K562 (cell line): ENCODE measurements around the gene NDFIP2. TPM values are rescaled to one million over a fixed set of nuclear protein-coding genes. Genes with fewer than 3 reads are reported as not detected.

Experiments
- ATAC-seq: fragments of 200-7000 bp; cut with Tn5 transposase; 3 replicates; pipeline ENCODE4 v1.9.1; 2020; ENCODE audit warnings: moderate library complexity
- BruUV-seq: library from RNA; stranded (reverse); fragments of 400-500 nt; replicated peaks from 2 replicates; lab custom pipeline; 2021; lab: Mats Ljungman, UMichigan
- CTCF ChIA-PET: fragments of 300-600 bp; formaldehyde crosslinking; extraction: SDS; loops from one replicate; lab custom pipeline; 2021; ENCODE audit warnings: low intra/inter-chr PET ratio; lab: Yijun Ruan, JAX
- POLR2A ChIA-PET: fragments of 300-600, 350-650 bp; sonication (Branson Sonifier 250); formaldehyde crosslinking; extraction: SDS; loops from one replicate; lab custom pipeline; 2021; ENCODE audit warnings: antibody characterized with exemption, inconsistent platforms; lab: Yijun Ruan, JAX
- DNase-seq, 4 experiments: peaks; one replicate each; pipeline versions ENCODE4 v3.0.0 to v3.0.0-alpha.2; 2011 to 2018; ENCODE audit warnings: low spot score in 3 of 4, mixed read lengths in 3 of 4; ENCODE audit errors: extremely low read depth in 1 of 4
- FAIRE-seq: peaks from 2 replicates; lab custom pipeline; 2011; peaks lifted over from hg19 to GRCh38; lab: Jason Lieb, UNC
- H2AFZ ChIP-seq: 2 replicates; pipeline ENCODE4 v1.6.0; 2011; ENCODE audit warnings: low read depth, low read length, control low read depth, inconsistent platforms
- H3K27ac ChIP-seq: fragments of 200-600 bp; 3 replicates; pipeline ENCODE4 v1.8.0; 2011; ENCODE audit warnings: low read depth, mild to moderate bottlenecking, control low read depth, inconsistent platforms, low read length, moderate library complexity, mixed read lengths; ENCODE audit errors: extremely low read depth
- H3K27me3 ChIP-seq, 2 experiments: fragments of 300-600 bp in 1 of 2; 2 replicates in 1 of 2; 3 replicates in 1 of 2; pipeline versions ENCODE4 v1.6.0 to v1.8.0; 2011; ENCODE audit warnings: inconsistent platforms in 2 of 2, low read length in 2 of 2, mild to moderate bottlenecking in 1 of 2, mixed read lengths in 1 of 2, moderate library complexity in 1 of 2; ENCODE audit not compliant: control insufficient read depth in 2 of 2, insufficient read depth in 2 of 2
- H3K36me3 ChIP-seq: fragments of 300-600 bp; 3 replicates; pipeline ENCODE4 v1.8.0; 2011; ENCODE audit warnings: mild to moderate bottlenecking, low read length, inconsistent platforms; ENCODE audit not compliant: control insufficient read depth, insufficient read depth
- H3K4me1 ChIP-seq, 2 experiments: fragments of 200-600 bp in 1 of 2; replicated peaks in 1 of 2; 2 replicates in 1 of 2; 3 replicates in 1 of 2; pipeline versions ENCODE4 v1.5.1 to v1.8.0; 2011; ENCODE audit warnings: inconsistent platforms in 2 of 2, low read length in 2 of 2, mild to moderate bottlenecking in 1 of 2, mixed read lengths in 1 of 2, moderate library complexity in 1 of 2; ENCODE audit not compliant: control insufficient read depth in 2 of 2, insufficient read depth in 2 of 2
- H3K4me2 ChIP-seq: 2 replicates; pipeline ENCODE4 v1.6.1; 2011; ENCODE audit warnings: low read length, control low read depth, inconsistent platforms, mixed read lengths; ENCODE audit not compliant: insufficient read depth
- H3K4me3 ChIP-seq: fragments of 200-600 bp; sonication (generic), shearing (Covaris generic); 2 replicates; pipeline ENCODE4 v1.5.1; 2016; ENCODE audit warnings: control low read depth, inconsistent platforms
- H3K79me2 ChIP-seq: fragments of 200-600 bp; 3 replicates; pipeline ENCODE4 v1.8.0; 2011; ENCODE audit warnings: low read length, inconsistent platforms; ENCODE audit not compliant: control insufficient read depth, insufficient read depth
- H3K9ac ChIP-seq, 2 experiments: 2 replicates each; pipeline versions ENCODE4 v1.6.0 to v1.6.1; 2011; ENCODE audit warnings: low read depth in 2 of 2, low read length in 2 of 2, control low read depth in 1 of 2, inconsistent platforms in 1 of 2, mild to moderate bottlenecking in 1 of 2, mixed read lengths in 1 of 2; ENCODE audit not compliant: insufficient read depth in 1 of 2
- H3K9me1 ChIP-seq: one replicate; pipeline ENCODE4 v1.6.0; 2011; ENCODE audit warnings: inconsistent platforms, mild to moderate bottlenecking, low read length, moderate library complexity; ENCODE audit not compliant: control insufficient read depth, insufficient read depth
- H3K9me3 ChIP-seq: replicated peaks from 2 replicates; pipeline ENCODE4 v1.5.1; 2011; ENCODE audit warnings: low read depth, low read length, inconsistent platforms; ENCODE audit not compliant: control insufficient read depth, insufficient read depth
- H4K20me1 ChIP-seq: replicated peaks from 2 replicates; pipeline ENCODE4 v1.6.1; 2011; ENCODE audit warnings: low read length, inconsistent platforms, mixed read lengths; ENCODE audit not compliant: control insufficient read depth, insufficient read depth
- DNMT1 ChIP-seq: fragments of 450-650 bp; IDR thresholded peaks from 2 replicates; pipeline ENCODE4 v1.6.1; 2016; ENCODE audit warnings: antibody characterized with exemption, mild to moderate bottlenecking
- ELK1 ChIP-seq: sonication (generic); formaldehyde crosslinking; IDR thresholded peaks from 2 replicates; pipeline ENCODE4 v1.8.1; 2022; ENCODE audit warnings: missing genetic modification reagents
- HNRNPLL ChIP-seq: fragments of 200-400 bp; formaldehyde crosslinking; IDR thresholded peaks from 2 replicates; pipeline ENCODE4 v1.6.1; 2017; ENCODE audit warnings: low read length, low read depth, mild to moderate bottlenecking; ENCODE audit not compliant: poor library complexity, severe bottlenecking
- IRF9 ChIP-seq: fragments of 450-650 bp; IDR thresholded peaks from 2 replicates; pipeline ENCODE4 v1.6.1; 2016; ENCODE audit warnings: missing biosample characterization, missing genetic modification characterization
- MAFF ChIP-seq: IDR thresholded peaks from 2 replicates; pipeline ENCODE4 v1.6.1; 2012; ENCODE audit warnings: low read length, improper control_type of control experiment
- MLX ChIP-seq, 2 experiments: fragments of 450-650 bp in 1 of 2; sonication (generic) in 1 of 2; formaldehyde crosslinking; conservative IDR thresholded peaks; 2 replicates each; pipeline versions ENCODE4 v1.4.0 to v1.8.1; 2020 to 2022; ENCODE audit warnings: mild to moderate bottlenecking in 1 of 2, missing genetic modification reagents in 1 of 2
- NFIC ChIP-seq: fragments of 450-650 bp; IDR thresholded peaks from 2 replicates; pipeline ENCODE4 v1.6.1; 2017; ENCODE audit warnings: mild to moderate bottlenecking, inconsistent platforms
- TCF3 ChIP-seq: sonication (generic); formaldehyde crosslinking; IDR thresholded peaks from 2 replicates; pipeline ENCODE4 v1.4.0; 2020; ENCODE audit warnings: mild to moderate bottlenecking, missing genetic modification reagents
- ZEB2 ChIP-seq: fragments of 450-650 bp; IDR thresholded peaks from 2 replicates; pipeline ENCODE4 v1.6.1; 2016
- ZNF57 ChIP-seq: fragments of 450-650 bp; formaldehyde crosslinking; IDR thresholded peaks from 2 replicates; pipeline ENCODE4 v1.4.0; 2020; ENCODE audit warnings: mild to moderate bottlenecking, moderate library complexity
- WGBS: fragments of 100-300 bp; shearing (Covaris generic); methylation state at CpG from one replicate; pipeline ENCODE4 v1.1.6; 2016; ENCODE audit warnings: low coverage, mixed read lengths; ENCODE audit not compliant: insufficient coverage; ENCODE audit errors: missing lambda C conversion rate; 5-methylcytosine and 5-hydroxymethylcytosine counted together
- in situ Hi-C: fragments of 300-500 bp; cut with MboI; formaldehyde crosslinking; loops from 4 replicates; pipeline ENCODE4 v1.15.0; 2018; ENCODE audit warnings: inconsistent platforms, mixed read lengths
- intact Hi-C: fragments of 100-400 bp; cut with micrococcal nuclease; formaldehyde crosslinking; loops from 2 replicates; pipeline ENCODE4 v1.14.2; 2022
- polyA plus RNA-seq, 8 experiments: library from polyadenylated mRNA; depleted of rRNA in 4 of 8; stranded (reverse) in 5 of 8; unstranded in 3 of 8; fragments of >200 nt; fragmentation: Nextera tagmentation in 2 of 8; fragmentation: Illumina TruSeq in 1 of 8; extraction: Ambion mirVana in 2 of 8; extraction: Trizol in 1 of 8; gene quantifications; 2 replicates each; pipeline versions ENCODE4 v1.2.1 to v1.2.3, GENCODE V29; 2011 to 2014; ENCODE audit warnings: inconsistent platforms in 1 of 8, missing spikeins in 1 of 8
- total RNA-seq, 7 experiments: library from RNA; depleted of rRNA in 6 of 7; stranded (reverse); fragments of >200 nt in 6 of 7; fragmentation: Illumina TruSeq in 2 of 7; extraction: Trizol in 2 of 7; gene quantifications; 2 replicates each; pipeline versions ENCODE4 v1.2.1 to v1.2.3, GENCODE V29; 2011 to 2021; ENCODE audit warnings: low replicate concordance in 1 of 7

Gene NDFIP2
- total and polyA plus RNA-seq, 9 of the 15 experiments (the other 6 are each of a cell fraction or from before 2014, with no cell fraction given), result 13.4 to 54.4 (median 27.8) TPM

GRCh38 chr13:79527698-79528097 is 46.7 kb downstream of the NDFIP2 start:
- intact Hi-C loops (loop anchor here (5.0 kb wide), 1 partner anchor 45 kb away; the partner anchor contains the start of gene NDFIP2), in situ Hi-C loops (loop anchor here (10.0 kb wide), 1 partner anchor 1403 kb away; no protein-coding TSS in a partner anchor)
- no peaks in the 10 kb centered on the region for H4K20me1 ChIP-seq
- no peak overlapping the region for H2AFZ ChIP-seq
- H3K4me3 ChIP-seq, result no peak overlapping the region
- peaks cover 12% of the 10 kb centered on the region; the same call in 2 of the 3 replicates for H3K36me3 ChIP-seq
- DNase-seq, result no peak
- H3K9me3 ChIP-seq, result no peaks in the 10 kb centered on the region
- no peak overlapping the region for H3K9ac ChIP-seq
- 93% methylated on average over 5 of the region's 5 CpGs for WGBS
- H3K9me1 ChIP-seq, result no peaks in the 10 kb centered on the region
- ChIA-PET CTCF (no interaction called here), POLR2A (interaction anchor here (1.6 kb wide), 1 partner anchor 13 kb away, joined by 5 read pairs; no protein-coding TSS in a partner anchor)
- no peaks in the 10 kb centered on the region for H3K27me3 ChIP-seq
- BruUV-seq, result no TSS peak
- no peak for FAIRE-seq
- no peak overlapping the region for H3K4me2 ChIP-seq
- no peak for ATAC-seq
- no peaks in the 10 kb centered on the region for H3K79me2 ChIP-seq
- peaks cover 0 to 12% of the 10 kb centered on the region in 2 experiments; a peak in 2 of 5 replicates for H3K4me1 ChIP-seq
- H3K27ac ChIP-seq, result no peak overlapping the region
- TF ChIP-seq IRF9 (tag) (no peak), MAFF (no peak), TCF3 (CRISPR knock-in tag) (no peak), MLX (CRISPR knock-in tag; conservative IDR thresholded peaks at IDR 0.05) (no peak), ZEB2 (no peak), DNMT1 (no peak), NFIC (no peak), ZNF57 (CRISPR knock-in tag) (no peak), HNRNPLL (no peak), ELK1 (CRISPR knock-in tag) (no peak)
